Activated CD8-positive, alpha-beta memory T cell treated with anti-CD3 and anti-CD28 coated beads, Interleukin-2, amount 50 U/mL, for 4 hours (primary cell): ENCODE results near the gene SPATS2L.

Experiments
- DNase-seq: peaks from one replicate; pipeline ENCODE4 v3.0.0-alpha.2; 2020

The SPATS2L gene

GRCh38 chr2:200306196-200306930 is at the start of gene SPATS2L:
Gene SPATS2L, plus strand, starts transcription at chr2:200306693. Its CDS starts 82,552 bp downstream, at chr2:200389245.
- peak; percentile 53 for DNase-seq

GRCh38 chr2:200257570-200257969 is 48.9 kb upstream of the SPATS2L start:
- DNase-seq = no peak

- DNase-seq = no peak
Measured at GRCh38 chr2:200258081-200258480, 48.4 kb upstream of the SPATS2L start.

GRCh38 chr2:200258881-200259576 is 47.5 kb upstream of the SPATS2L start:
- DNase-seq = no peak

GRCh38 chr2:200259577-200259957 is 46.9 kb upstream of the SPATS2L start:
- DNase-seq = no peak

GRCh38 chr2:200262047-200262446 is 44.4 kb upstream of the SPATS2L start:
- DNase-seq = no peak

- DNase-seq = no peak
Measured at GRCh38 chr2:200263279-200263678, 43.2 kb upstream of the SPATS2L start.

GRCh38 chr2:200264631-200265030 is 41.9 kb upstream of the SPATS2L start:
- DNase-seq = no peak

- DNase-seq = no peak
Measured at GRCh38 chr2:200266406-200266805, 40.1 kb upstream of the SPATS2L start.

- DNase-seq = no peak
Measured at GRCh38 chr2:200267350-200267749, 39.1 kb upstream of the SPATS2L start.

GRCh38 chr2:200270732-200271131 is 35.8 kb upstream of the SPATS2L start:
- DNase-seq = no peak

- no peak for DNase-seq
Measured at GRCh38 chr2:200272320-200272719, 34.2 kb upstream of the SPATS2L start.

GRCh38 chr2:200274116-200275075 is 32.1 kb upstream of the SPATS2L start:
- DNase-seq = no peak

- no peak for DNase-seq
Measured at GRCh38 chr2:200275295-200276013, 31.0 kb upstream of the SPATS2L start.

GRCh38 chr2:200276472-200276871 is 30.0 kb upstream of the SPATS2L start:
- no peak for DNase-seq

GRCh38 chr2:200278694-200279316 is 27.7 kb upstream of the SPATS2L start:
- DNase-seq = no peak

- no peak for DNase-seq
Measured at GRCh38 chr2:200279857-200280256, 26.6 kb upstream of the SPATS2L start.

- DNase-seq = no peak
Measured at GRCh38 chr2:200286578-200286977, 19.9 kb upstream of the SPATS2L start.

- no peak for DNase-seq
Measured at GRCh38 chr2:200288670-200289429, 17.6 kb upstream of the SPATS2L start.

- DNase-seq = no peak
Measured at GRCh38 chr2:200296118-200296517, 10.4 kb upstream of the SPATS2L start.

GRCh38 chr2:200297100-200297499 is 9.4 kb upstream of the SPATS2L start:
- DNase-seq = no peak
